K562 (cell line): Measurements from ENCODE around the gene CFAP251. TPM values are rescaled to one million over a fixed set of nuclear protein-coding genes. Genes with fewer than 3 reads are reported as not detected.

Experiments used
- CHD1 ChIP-seq: fragments of 200-600 bp; sonication (generic); IDR thresholded peaks from one replicate; pipeline ENCODE4 v1.6.1; 2012; ENCODE audit warnings: mild to moderate bottlenecking, moderate library complexity, low read length, inconsistent platforms
- MTA1 ChIP-seq: fragments of 450-650 bp; IDR thresholded peaks from 2 replicates; pipeline ENCODE4 v1.6.1; 2017; ENCODE audit warnings: borderline replicate concordance
- ZFPM2 ChIP-seq: fragments of 250-450 bp; sonication (Bioruptor Pico); IDR thresholded peaks from 2 replicates; pipeline ENCODE4 v1.5.1; 2022; ENCODE audit warnings: mild to moderate bottlenecking
- ZSCAN32 ChIP-seq: fragments of 450-650 bp; formaldehyde crosslinking; IDR thresholded peaks from 2 replicates; pipeline ENCODE4 v1.4.0; 2020; ENCODE audit warnings: mild to moderate bottlenecking, moderate library complexity
- polyA plus RNA-seq, 8 experiments: library from polyadenylated mRNA; depleted of rRNA in 4 of 8; stranded (reverse) in 5 of 8; unstranded in 3 of 8; fragments of >200 nt; fragmentation: Nextera tagmentation in 2 of 8; fragmentation: Illumina TruSeq in 1 of 8; extraction: Ambion mirVana in 2 of 8; extraction: Trizol in 1 of 8; gene quantifications; 2 replicates each; pipeline versions ENCODE4 v1.2.1 to v1.2.3, GENCODE V29; 2011 to 2014; ENCODE audit warnings: inconsistent platforms in 1 of 8, missing spikeins in 1 of 8
- total RNA-seq, 7 experiments: library from RNA; depleted of rRNA in 6 of 7; stranded (reverse); fragments of >200 nt in 6 of 7; fragmentation: Illumina TruSeq in 2 of 7; extraction: Trizol in 2 of 7; gene quantifications; 2 replicates each; pipeline versions ENCODE4 v1.2.1 to v1.2.3, GENCODE V29; 2011 to 2021; ENCODE audit warnings: low replicate concordance in 1 of 7
- TF ChIP-seq, protein P1 (sequence below), 2 experiments: fragments of 450-650 bp; formaldehyde crosslinking in 1 of 2; IDR thresholded peaks; 2 replicates each; pipeline versions ENCODE4 v1.4.0 to v1.6.1; 2014 to 2020; ENCODE audit warnings: mild to moderate bottlenecking in 2 of 2, borderline replicate concordance in 1 of 2, low read depth in 1 of 2
- TF ChIP-seq, protein P2 (sequence below): fragments of 450-650 bp; formaldehyde crosslinking; conservative IDR thresholded peaks from 2 replicates; pipeline ENCODE4 v1.4.0; 2022; ENCODE audit warnings: mild to moderate bottlenecking, missing genetic modification characterization
- TF ChIP-seq, protein P3 (sequence below), 2 experiments: fragments of 200-800 bp in 1 of 2; sonication (Bioruptor generic) in 1 of 2; sonication (generic) in 1 of 2; formaldehyde crosslinking in 1 of 2; IDR thresholded peaks in 1 of 2; conservative IDR thresholded peaks in 1 of 2; 2 replicates each; pipeline versions ENCODE4 v1.5.0 to v1.6.1; 2016 to 2020; ENCODE audit warnings: missing compliant biosample characterization in 1 of 2, missing genetic modification characterization in 1 of 2, missing genetic modification reagents in 1 of 2

Gene CFAP251
- total and polyA plus RNA-seq, 9 of the 15 experiments (the other 6 are each of a cell fraction or from before 2014, with no cell fraction given), result 16.6 to 31.0 (median 19.1) TPM

DNA sequence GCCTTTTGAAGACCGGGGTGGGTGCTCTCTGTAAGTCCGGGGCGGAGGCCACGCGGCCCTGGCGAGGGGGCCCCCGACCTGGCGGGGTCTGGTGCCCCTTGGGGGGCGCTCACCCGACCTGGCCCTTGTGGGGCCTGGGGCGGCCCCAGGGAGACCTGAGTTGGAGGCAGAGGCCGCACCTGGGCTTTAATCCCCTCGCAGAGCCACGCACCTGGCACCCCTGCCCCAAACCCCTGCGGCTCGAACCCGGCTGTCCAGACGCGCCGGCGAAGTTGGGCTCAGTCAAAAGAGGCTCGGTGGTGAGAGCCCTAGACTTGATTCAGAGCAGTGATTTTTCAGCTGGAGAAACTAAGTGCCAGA, 267 bp downstream of the CFAP251 start (continued):
- TF ChIP-seq, protein P1, sequence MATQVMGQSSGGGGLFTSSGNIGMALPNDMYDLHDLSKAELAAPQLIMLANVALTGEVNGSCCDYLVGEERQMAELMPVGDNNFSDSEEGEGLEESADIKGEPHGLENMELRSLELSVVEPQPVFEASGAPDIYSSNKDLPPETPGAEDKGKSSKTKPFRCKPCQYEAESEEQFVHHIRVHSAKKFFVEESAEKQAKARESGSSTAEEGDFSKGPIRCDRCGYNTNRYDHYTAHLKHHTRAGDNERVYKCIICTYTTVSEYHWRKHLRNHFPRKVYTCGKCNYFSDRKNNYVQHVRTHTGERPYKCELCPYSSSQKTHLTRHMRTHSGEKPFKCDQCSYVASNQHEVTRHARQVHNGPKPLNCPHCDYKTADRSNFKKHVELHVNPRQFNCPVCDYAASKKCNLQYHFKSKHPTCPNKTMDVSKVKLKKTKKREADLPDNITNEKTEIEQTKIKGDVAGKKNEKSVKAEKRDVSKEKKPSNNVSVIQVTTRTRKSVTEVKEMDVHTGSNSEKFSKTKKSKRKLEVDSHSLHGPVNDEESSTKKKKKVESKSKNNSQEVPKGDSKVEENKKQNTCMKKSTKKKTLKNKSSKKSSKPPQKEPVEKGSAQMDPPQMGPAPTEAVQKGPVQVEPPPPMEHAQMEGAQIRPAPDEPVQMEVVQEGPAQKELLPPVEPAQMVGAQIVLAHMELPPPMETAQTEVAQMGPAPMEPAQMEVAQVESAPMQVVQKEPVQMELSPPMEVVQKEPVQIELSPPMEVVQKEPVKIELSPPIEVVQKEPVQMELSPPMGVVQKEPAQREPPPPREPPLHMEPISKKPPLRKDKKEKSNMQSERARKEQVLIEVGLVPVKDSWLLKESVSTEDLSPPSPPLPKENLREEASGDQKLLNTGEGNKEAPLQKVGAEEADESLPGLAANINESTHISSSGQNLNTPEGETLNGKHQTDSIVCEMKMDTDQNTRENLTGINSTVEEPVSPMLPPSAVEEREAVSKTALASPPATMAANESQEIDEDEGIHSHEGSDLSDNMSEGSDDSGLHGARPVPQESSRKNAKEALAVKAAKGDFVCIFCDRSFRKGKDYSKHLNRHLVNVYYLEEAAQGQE (IDR thresholded peaks at IDR 0.05; ENCODE audit: borderline replicate concordance), result no peak
- TF ChIP-seq, protein P1 (CRISPR knock-in tag; IDR thresholded peaks at IDR 0.05; ENCODE audit: low read depth), result no peak
- TF ChIP-seq MTA1, result no peak
- no peak for TF ChIP-seq CHD1
- TF ChIP-seq, protein P2, sequence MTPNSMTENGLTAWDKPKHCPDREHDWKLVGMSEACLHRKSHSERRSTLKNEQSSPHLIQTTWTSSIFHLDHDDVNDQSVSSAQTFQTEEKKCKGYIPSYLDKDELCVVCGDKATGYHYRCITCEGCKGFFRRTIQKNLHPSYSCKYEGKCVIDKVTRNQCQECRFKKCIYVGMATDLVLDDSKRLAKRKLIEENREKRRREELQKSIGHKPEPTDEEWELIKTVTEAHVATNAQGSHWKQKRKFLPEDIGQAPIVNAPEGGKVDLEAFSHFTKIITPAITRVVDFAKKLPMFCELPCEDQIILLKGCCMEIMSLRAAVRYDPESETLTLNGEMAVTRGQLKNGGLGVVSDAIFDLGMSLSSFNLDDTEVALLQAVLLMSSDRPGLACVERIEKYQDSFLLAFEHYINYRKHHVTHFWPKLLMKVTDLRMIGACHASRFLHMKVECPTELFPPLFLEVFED (CRISPR knock-in tag), result no peak
- TF ChIP-seq, protein P3, sequence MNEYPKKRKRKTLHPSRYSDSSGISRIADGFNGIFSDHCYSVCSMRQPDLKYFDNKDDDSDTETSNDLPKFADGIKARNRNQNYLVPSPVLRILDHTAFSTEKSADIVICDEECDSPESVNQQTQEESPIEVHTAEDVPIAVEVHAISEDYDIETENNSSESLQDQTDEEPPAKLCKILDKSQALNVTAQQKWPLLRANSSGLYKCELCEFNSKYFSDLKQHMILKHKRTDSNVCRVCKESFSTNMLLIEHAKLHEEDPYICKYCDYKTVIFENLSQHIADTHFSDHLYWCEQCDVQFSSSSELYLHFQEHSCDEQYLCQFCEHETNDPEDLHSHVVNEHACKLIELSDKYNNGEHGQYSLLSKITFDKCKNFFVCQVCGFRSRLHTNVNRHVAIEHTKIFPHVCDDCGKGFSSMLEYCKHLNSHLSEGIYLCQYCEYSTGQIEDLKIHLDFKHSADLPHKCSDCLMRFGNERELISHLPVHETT (CRISPR knock-in tag; conservative IDR thresholded peaks at IDR 0.05 in 1 of 2, IDR thresholded peaks at IDR 0.05 in 1 of 2), result no peak
- TF ChIP-seq ZSCAN32 (CRISPR knock-in tag), result no peak
- no peak for TF ChIP-seq ZFPM2 (CRISPR knock-in tag)
